GM21390 (cell line): Measurements from ENCODE around the gene CDV3.

Source experiments
- ATAC-seq: cut with Tn5 transposase; IDR thresholded peaks from one replicate; pipeline ENCODE4 v1.9.1; 2021; ENCODE audit not compliant: unreplicated experiment

The CDV3 gene

GRCh38 chr3:133563816-133564215 lies 9.7 kb upstream of the CDV3 start:
- ATAC-seq: no peak

- ATAC-seq: no peak
These were observed 5.0 kb upstream of the CDV3 start for GRCh38 chr3:133568294-133569014.

- no peak for ATAC-seq
These were observed 3.1 kb upstream of the CDV3 start for GRCh38 chr3:133570139-133570936.

GRCh38 chr3:133570937-133571320 lies 2.6 kb upstream of the CDV3 start:
- no peak for ATAC-seq

- ATAC-seq: peak; percentile 29
These were observed 1.1 kb upstream of the CDV3 start for GRCh38 chr3:133572158-133573053.

GRCh38 chr3:133573054-133573628 lies 345 bp upstream of the CDV3 start:
- ATAC-seq: peak; percentile 71

- ATAC-seq: peak; percentile 32
These were observed 885 bp downstream of the CDV3 start for GRCh38 chr3:133574260-133574881.

- no peak for ATAC-seq
These were observed 1.6 kb downstream of the CDV3 start for GRCh38 chr3:133575086-133575485.

- ATAC-seq: no peak
These were observed 2.7 kb downstream of the CDV3 start for GRCh38 chr3:133576169-133576568.

GRCh38 chr3:133578548-133579191 lies 5.2 kb downstream of the CDV3 start:
- no peak for ATAC-seq

GRCh38 chr3:133583396-133583795 lies 9.9 kb downstream of the CDV3 start:
- ATAC-seq: no peak

- no peak for ATAC-seq
These were observed 14.5 kb downstream of the CDV3 start for GRCh38 chr3:133588035-133588434.

- ATAC-seq: no peak
These were observed 15.4 kb downstream of the CDV3 start for GRCh38 chr3:133588784-133589465.

GRCh38 chr3:133589503-133589902 lies 16.0 kb downstream of the CDV3 start:
- no peak for ATAC-seq

GRCh38 chr3:133591271-133591742 lies 17.8 kb downstream of the CDV3 start:
- ATAC-seq: no peak

GRCh38 chr3:133592843-133593242 lies 19.4 kb downstream of the CDV3 start:
- ATAC-seq: no peak

- ATAC-seq: no peak
These were observed 19.8 kb downstream of the CDV3 start for GRCh38 chr3:133593243-133593642.

GRCh38 chr3:133595341-133595740 lies 21.9 kb downstream of the CDV3 start:
- no peak for ATAC-seq

- ATAC-seq: no peak
These were observed 24.9 kb downstream of the CDV3 start for GRCh38 chr3:133598405-133598804.
